ELR (cell line): ENCODE results near the gene PPP2R2B.
A peak's percentile ranks its signal among the peaks of the same experiment; 100 is the strongest.

Experiments used
- DNase-seq: peaks from one replicate; pipeline ENCODE4 v3.0.0-alpha.2; 2015; ENCODE audit warnings: low read depth

The PPP2R2B gene

GRCh38 chr5:146703499-146703898 is 175.1 kb downstream of the PPP2R2B start:
- no peak for DNase-seq

GRCh38 chr5:146699664-146700418 is 178.7 kb downstream of the PPP2R2B start:
- DNase-seq, result no peak

- no peak for DNase-seq
Observed at GRCh38 chr5:146699138-146699537, 179.4 kb downstream of the PPP2R2B start.

GRCh38 chr5:146698651-146699050 is 179.9 kb downstream of the PPP2R2B start:
- no peak for DNase-seq

- DNase-seq, result no peak
Observed at GRCh38 chr5:146697211-146697610, 181.3 kb downstream of the PPP2R2B start.

- DNase-seq, result no peak
Observed at GRCh38 chr5:146695646-146696045, 182.9 kb downstream of the PPP2R2B start.

- DNase-seq, result no peak
Observed at GRCh38 chr5:146690880-146691355, 187.6 kb downstream of the PPP2R2B start.

- no peak for DNase-seq
Observed at GRCh38 chr5:146687630-146688029, 190.9 kb downstream of the PPP2R2B start.

GRCh38 chr5:146683861-146684260 is 194.7 kb downstream of the PPP2R2B start:
- DNase-seq, result no peak

GRCh38 chr5:146682899-146683532 is 195.5 kb downstream of the PPP2R2B start:
- DNase-seq, result no peak

- no peak for DNase-seq
Observed at GRCh38 chr5:146681585-146682105, 196.9 kb downstream of the PPP2R2B start.

- DNase-seq, result no peak
Observed at GRCh38 chr5:146680846-146681584, 197.5 kb downstream of the PPP2R2B start.

GRCh38 chr5:146675636-146676035 is 202.9 kb downstream of the PPP2R2B start:
- DNase-seq, result no peak

- DNase-seq, result no peak
Observed at GRCh38 chr5:146672866-146673265, 205.7 kb downstream of the PPP2R2B start.

- DNase-seq, result no peak
Observed at GRCh38 chr5:146671561-146672295, 206.8 kb downstream of the PPP2R2B start.

GRCh38 chr5:146669656-146670055 is 208.9 kb downstream of the PPP2R2B start:
- DNase-seq, result no peak

GRCh38 chr5:146667633-146668272 is 210.8 kb downstream of the PPP2R2B start:
- DNase-seq, result peak; percentile 37

- DNase-seq, result peak; percentile 56
Observed at GRCh38 chr5:146662229-146662628, 216.3 kb downstream of the PPP2R2B start.

GRCh38 chr5:146660376-146660960 is 218.1 kb downstream of the PPP2R2B start:
- no peak for DNase-seq

GRCh38 chr5:146659961-146660360 is 218.6 kb downstream of the PPP2R2B start:
- DNase-seq, result no peak

GRCh38 chr5:146656703-146657102 is 221.9 kb downstream of the PPP2R2B start:
- no peak for DNase-seq
